Naive B cell (primary cell): Measurements from ENCODE around the gene PRIMPOL. TPM values are rescaled to one million over a fixed set of nuclear protein-coding genes. Genes with fewer than 3 reads are reported as not detected.

Experiments
- ATAC-seq, 2 donors: fragments of 150-1000 bp; cut with Tn5 transposase; 2 replicates each; pipeline ENCODE4 v1.10.0; 2021; ENCODE audit warnings: low read depth in 2 of 2, mild to moderate bottlenecking in 2 of 2, moderate library complexity in 2 of 2
- DNase-seq: peaks from one replicate; pipeline ENCODE4 v3.0.0; 2022
- H3K27ac Mint-ChIP-seq, 6 donors: one replicate each; pipeline ENCODE4 v1.8.0; 2020 to 2022; ENCODE audit warnings: mild to moderate bottlenecking in 6 of 6, mixed read lengths in 6 of 6, moderate library complexity in 5 of 6, inconsistent platforms in 2 of 6
- H3K27me3 Mint-ChIP-seq, 3 donors: one replicate each; pipeline ENCODE4 v1.8.0; 2021 to 2022; ENCODE audit warnings: mixed read lengths in 3 of 3, mild to moderate bottlenecking in 1 of 3
- H3K36me3 Mint-ChIP-seq, 2 donors: one replicate each; pipeline ENCODE4 v1.8.0; 2020 to 2022; ENCODE audit warnings: mixed read lengths in 2 of 2, inconsistent platforms in 1 of 2, mild to moderate bottlenecking in 1 of 2
- H3K4me1 Mint-ChIP-seq, 3 donors: one replicate each; pipeline ENCODE4 v1.8.0; 2020 to 2022; ENCODE audit warnings: mixed read lengths in 3 of 3, inconsistent platforms in 1 of 3, mild to moderate bottlenecking in 1 of 3, moderate library complexity in 1 of 3
- H3K4me3 Mint-ChIP-seq, 8 donors: one replicate each; pipeline ENCODE4 v1.8.0; 2020 to 2022; ENCODE audit warnings: mild to moderate bottlenecking in 8 of 8, mixed read lengths in 8 of 8, moderate library complexity in 8 of 8, inconsistent platforms in 2 of 8
- H3K9me3 Mint-ChIP-seq, 7 donors: one replicate each; pipeline ENCODE4 v1.8.0; 2020 to 2022; ENCODE audit warnings: mixed read lengths in 7 of 7, mild to moderate bottlenecking in 5 of 7, inconsistent platforms in 2 of 7, moderate library complexity in 1 of 7
- polyA plus RNA-seq, 6 donors: library from polyadenylated mRNA; unstranded; fragments of 300-500 nt; fragmentation: Illumina TruSeq; gene quantifications; one replicate each; pipeline ENCODE4 v1.2.3, GENCODE V29; 2021; ENCODE audit warnings: low read depth in 6 of 6

PRIMPOL gene
- polyA plus RNA-seq, 6 donors from 2014 or later, result 12.4 to 23.9 (median 17.6) TPM

DNA sequence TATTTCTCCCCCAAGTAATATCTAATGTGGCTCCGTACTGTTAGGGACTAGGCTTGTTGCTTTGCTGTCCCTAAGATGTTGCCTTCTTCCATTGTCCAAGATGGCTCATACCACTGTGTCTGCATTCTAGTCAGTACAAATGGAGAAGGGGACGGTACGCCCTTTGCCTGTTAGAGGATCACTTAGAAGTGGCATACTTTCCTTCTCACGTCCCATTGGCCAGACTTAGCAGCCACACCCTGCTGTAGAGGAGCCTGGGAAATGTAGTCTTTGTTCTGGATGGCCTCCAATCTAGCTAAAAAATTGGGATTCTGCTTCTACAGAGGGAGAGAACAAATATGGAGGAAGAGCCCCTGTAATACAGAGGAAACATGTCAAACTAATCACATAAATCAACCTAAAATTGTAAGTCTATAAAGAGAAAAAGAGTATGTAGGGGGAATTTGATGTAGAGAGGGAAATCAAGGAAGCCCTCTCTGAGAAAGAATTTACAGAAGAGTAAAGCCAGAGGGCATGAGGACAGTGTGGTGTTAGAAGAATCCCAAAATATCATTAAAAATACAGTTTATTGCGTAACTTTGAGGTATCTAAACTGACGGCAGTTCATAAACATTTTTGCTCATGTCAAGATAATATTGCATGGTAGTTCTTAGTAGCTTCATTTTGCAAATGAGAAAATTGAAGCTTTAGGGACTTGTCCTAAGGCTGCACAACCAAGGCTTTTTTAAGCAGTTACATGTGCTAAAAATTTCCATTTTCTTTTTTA is 15.1 kb downstream of the PRIMPOL start:
- DNase-seq, result no peak
- H3K27me3 Mint-ChIP-seq, result no peaks in the 10 kb centered on the region
- H3K9me3 Mint-ChIP-seq, result no peaks in the 10 kb centered on the region
- H3K4me3 Mint-ChIP-seq, result no peak overlapping the region
- H3K27ac Mint-ChIP-seq, result no peak overlapping the region
- no peak for ATAC-seq
- H3K36me3 Mint-ChIP-seq, result peaks cover 11 to 19% of the 10 kb centered on the region in 2 donors
- H3K4me1 Mint-ChIP-seq, result peaks cover 11 to 12% (median 12%) of the 10 kb centered on the region in 3 donors

DNA sequence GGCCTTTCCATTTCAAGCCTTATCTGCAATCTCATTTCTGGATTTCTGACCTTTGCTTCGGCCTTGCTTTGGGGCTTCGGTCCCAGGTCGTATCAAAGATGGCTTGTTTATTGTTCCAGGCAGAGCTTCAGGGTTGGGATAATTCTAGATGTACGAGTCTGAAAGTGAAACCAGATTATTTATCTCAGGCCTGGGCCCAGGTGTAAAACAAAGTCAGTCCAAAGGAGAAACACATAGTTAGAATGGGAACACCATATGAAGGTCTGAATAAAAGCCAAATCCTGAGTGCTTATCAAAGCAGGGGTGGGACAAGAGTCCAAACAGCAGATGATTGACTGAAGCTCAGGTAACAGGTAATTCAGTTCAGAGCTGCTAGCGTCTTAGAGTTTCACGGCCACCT is 17.1 kb downstream of the PRIMPOL start:
- no peaks in the 10 kb centered on the region for H3K9me3 Mint-ChIP-seq
- DNase-seq (no peak), ATAC-seq (no peak)
- peaks cover 11 to 12% (median 12%) of the 10 kb centered on the region in 3 donors for H3K4me1 Mint-ChIP-seq
- H3K27ac Mint-ChIP-seq, result peak overlapping the region in 1 of 6 donors; percentile 7
- no peaks in the 10 kb centered on the region for H3K27me3 Mint-ChIP-seq
- no peak overlapping the region for H3K4me3 Mint-ChIP-seq
- H3K36me3 Mint-ChIP-seq, result peaks cover 11 to 13% of the 10 kb centered on the region in 2 donors

DNA sequence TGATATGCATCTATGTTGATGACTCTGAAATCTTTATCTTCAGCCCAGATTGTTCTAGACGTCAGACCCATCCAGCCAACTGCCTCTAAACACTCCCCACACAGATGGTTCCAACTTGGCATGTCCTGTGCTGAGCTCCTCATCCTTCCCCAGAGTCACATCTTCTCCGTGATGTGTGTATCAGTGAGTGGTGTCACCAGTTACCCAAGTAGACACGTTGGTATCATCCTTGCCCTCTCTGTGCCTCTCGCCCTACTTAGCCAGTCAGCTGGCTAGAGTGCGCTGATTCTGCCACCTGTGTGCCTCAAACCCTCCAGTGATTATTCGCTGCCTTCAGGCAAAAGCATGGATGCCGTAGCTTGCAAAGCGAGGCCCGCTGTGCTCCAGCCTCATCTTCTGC is 18.6 kb downstream of the PRIMPOL start:
- no peak for ATAC-seq
- no peaks in the 10 kb centered on the region for H3K9me3 Mint-ChIP-seq

DNA sequence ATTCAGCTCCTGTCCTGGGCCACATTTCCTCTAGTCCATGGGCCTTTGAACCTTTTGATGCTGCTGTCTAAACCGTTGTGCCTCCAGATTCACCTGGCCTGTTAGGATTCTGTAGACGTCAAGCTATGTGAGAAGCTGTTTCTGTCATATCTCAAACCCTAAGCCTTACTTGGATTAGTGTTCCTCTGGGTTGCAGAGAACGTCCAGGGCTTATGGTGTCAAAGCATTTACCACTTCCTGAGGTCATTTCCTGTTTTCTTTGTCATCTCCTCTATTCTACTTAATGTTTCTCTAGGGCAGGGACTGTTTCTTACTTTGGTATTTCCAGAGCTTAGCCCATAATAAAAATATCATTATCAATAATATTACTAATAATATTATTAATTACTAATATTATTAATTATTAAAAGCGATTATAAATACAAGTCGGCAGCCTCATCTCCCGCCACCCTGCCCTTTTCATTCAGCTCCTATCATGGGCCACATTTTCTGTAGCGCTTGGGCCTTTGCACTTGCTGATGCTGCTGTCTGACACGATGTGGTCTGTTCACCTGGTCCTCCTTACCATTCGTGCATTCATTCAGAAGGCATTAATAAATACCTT is 19.1 kb downstream of the PRIMPOL start:
- H3K4me3 Mint-ChIP-seq, result peak overlapping the region in 1 of 8 donors; percentile 29

More for the DNA sequence above, 18.6 kb downstream of the PRIMPOL start:
- H3K27me3 Mint-ChIP-seq, result no peaks in the 10 kb centered on the region
- H3K27ac Mint-ChIP-seq, result peak overlapping the region in 1 of 6 donors; percentile 14
- H3K4me1 Mint-ChIP-seq, result peaks cover 11 to 12% (median 12%) of the 10 kb centered on the region in 3 donors
- H3K36me3 Mint-ChIP-seq, result peaks cover 11 to 20% of the 10 kb centered on the region in 2 donors
- H3K4me3 Mint-ChIP-seq, result peak overlapping the region in 1 of 8 donors; percentile 29
- DNase-seq, result no peak

DNA sequence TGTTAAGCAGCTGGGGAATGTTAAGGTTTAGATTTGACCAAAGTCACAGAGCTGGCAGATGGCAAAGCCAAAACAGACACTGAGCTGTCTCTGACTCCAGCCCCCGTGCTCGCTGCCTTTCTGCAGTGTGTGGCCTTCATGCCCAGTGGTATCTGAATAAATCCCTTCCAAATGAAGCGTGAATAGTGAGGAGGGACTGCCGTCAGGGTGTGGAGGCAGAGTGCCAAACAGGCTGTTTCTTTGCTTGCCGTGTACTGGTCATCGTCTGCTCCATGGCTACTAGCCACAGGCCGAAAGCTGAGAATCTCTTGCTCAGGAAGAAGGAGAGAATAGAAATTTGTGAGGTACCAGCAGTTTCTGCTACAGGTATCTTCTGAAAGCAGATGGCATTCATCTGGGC is 19.7 kb downstream of the PRIMPOL start:
- no peaks in the 10 kb centered on the region for H3K27me3 Mint-ChIP-seq
- H3K27ac Mint-ChIP-seq, result peak overlapping the region in 2 of 6 donors; percentile 27 to 69
- DNase-seq (no peak), ATAC-seq (no peak)
- H3K9me3 Mint-ChIP-seq, result no peaks in the 10 kb centered on the region
- peaks cover 11 to 13% (median 12%) of the 10 kb centered on the region in 3 donors for H3K4me1 Mint-ChIP-seq
- H3K36me3 Mint-ChIP-seq, result peaks cover 11 to 20% of the 10 kb centered on the region in 2 donors
- H3K4me3 Mint-ChIP-seq, result no peak overlapping the region

More for the DNA sequence above, 19.1 kb downstream of the PRIMPOL start:
- Mint-ChIP-seq H3K36me3 (peaks cover 11 to 20% of the 10 kb centered on the region in 2 donors), H3K9me3 (no peaks in the 10 kb centered on the region), H3K27ac (peak overlapping the region in 3 of 6 donors; percentile 14 to 48 (median 44)), H3K27me3 (no peaks in the 10 kb centered on the region), H3K4me1 (peaks cover 11 to 12% (median 12%) of the 10 kb centered on the region in 3 donors)
- ATAC-seq, result peak in 1 of 2 donors; percentile 28
- DNase-seq, result no peak

DNA sequence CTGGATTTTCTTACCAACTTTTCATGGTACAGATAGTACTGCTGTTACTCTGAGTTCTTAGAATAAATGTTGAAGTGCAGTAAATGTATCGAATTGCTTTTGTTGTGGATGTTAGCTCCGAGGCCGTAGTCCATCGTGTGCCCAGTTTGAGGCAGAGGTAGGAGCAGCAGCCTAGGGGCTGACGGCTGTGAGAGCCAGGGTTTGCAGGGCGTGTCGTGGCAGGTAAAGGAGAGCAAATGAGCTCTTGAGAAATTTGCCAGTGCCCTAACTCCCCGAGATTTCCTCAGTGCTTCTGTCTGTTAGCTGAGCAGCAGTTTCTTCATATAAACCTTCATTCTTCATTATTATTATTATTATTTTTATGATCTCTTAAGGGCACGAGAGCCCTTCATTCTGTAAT is 21.6 kb downstream of the PRIMPOL start:
- DNase-seq (no peak), ATAC-seq (no peak)
- Mint-ChIP-seq H3K4me3 (no peak overlapping the region), H3K36me3 (peaks cover 11 to 15% of the 10 kb centered on the region in 2 donors), H3K4me1 (peaks cover 11 to 15% (median 12%) of the 10 kb centered on the region in 3 donors), H3K9me3 (no peaks in the 10 kb centered on the region), H3K27ac (no peak overlapping the region), H3K27me3 (no peaks in the 10 kb centered on the region)

DNA sequence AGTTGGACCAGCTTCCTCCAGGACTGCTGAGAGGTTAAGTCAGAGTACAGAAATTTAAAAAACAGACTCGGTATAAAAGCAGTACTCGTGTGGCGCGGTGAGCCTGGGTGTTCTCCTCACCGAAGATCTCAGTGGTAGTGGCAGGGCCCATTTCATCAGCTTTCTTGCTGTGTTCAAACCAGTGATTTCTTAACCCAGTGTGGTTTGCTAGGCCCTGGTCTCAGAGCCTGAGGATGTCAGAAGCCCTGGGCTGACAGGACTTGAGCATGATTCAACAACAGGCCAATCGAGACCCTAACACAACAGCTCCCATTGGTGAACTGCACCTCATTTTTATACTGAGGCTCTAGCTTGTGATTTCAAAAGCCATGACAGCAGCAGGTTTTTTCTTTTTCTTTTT is 23.2 kb downstream of the PRIMPOL start:
- H3K4me1 Mint-ChIP-seq, result peaks cover 11 to 15% (median 12%) of the 10 kb centered on the region in 3 donors
- H3K27me3 Mint-ChIP-seq, result no peaks in the 10 kb centered on the region
- H3K36me3 Mint-ChIP-seq, result peaks cover 10 to 14% of the 10 kb centered on the region in 2 donors
- H3K9me3 Mint-ChIP-seq, result no peaks in the 10 kb centered on the region
- DNase-seq (no peak), ATAC-seq (no peak)
- no peak overlapping the region for H3K4me3 Mint-ChIP-seq
- H3K27ac Mint-ChIP-seq, result no peak overlapping the region

DNA sequence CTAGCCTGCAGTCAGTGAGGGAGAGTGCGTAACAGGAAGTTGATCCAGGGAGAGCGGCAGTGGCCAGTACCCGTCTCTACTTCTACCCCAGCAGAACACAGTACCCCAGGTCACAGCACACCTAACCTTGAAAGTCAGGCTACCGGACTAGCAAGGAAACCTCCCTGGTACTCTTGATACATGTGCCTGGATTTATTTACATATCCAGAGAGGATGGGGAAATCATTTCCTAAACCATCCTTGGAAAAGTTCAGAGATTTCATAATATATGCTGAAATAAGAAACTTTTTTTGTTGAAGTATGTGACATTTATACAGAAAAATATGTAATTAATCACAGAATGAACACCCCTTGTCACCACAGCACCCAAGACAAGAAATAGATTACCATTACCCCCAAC is 24.5 kb downstream of the PRIMPOL start:
- ATAC-seq (no peak), DNase-seq (no peak)
- Mint-ChIP-seq H3K27me3 (no peaks in the 10 kb centered on the region), H3K9me3 (no peaks in the 10 kb centered on the region), H3K36me3 (peaks cover 0 to 7% of the 10 kb centered on the region in 2 donors), H3K4me3 (no peak overlapping the region), H3K4me1 (peaks cover under 1 to 3% (median under 1%) of the 10 kb centered on the region in 3 donors), H3K27ac (peak overlapping the region in 1 of 6 donors; percentile 88)

DNA sequence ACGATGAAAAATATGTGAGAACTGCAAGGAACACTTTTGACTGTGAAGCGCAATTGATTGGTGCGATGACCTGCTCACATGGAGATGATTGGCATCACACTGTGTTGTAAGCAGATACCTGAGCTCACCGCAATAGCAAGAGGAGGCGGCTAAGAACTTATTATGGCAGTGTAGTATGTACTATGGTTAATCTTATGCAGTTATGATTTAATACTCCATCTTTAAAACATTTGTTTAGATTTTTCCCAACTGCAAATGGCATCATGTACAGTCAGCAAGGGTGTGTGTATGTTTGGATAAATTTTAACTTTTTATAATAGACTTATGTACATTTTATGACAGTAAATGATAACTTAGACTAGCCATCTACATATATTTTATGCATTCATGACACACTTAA is 25.5 kb downstream of the PRIMPOL start:
- H3K4me3 Mint-ChIP-seq, result no peak overlapping the region
- H3K4me1 Mint-ChIP-seq, result peaks cover 0 to 3% (median 0%) of the 10 kb centered on the region in 3 donors
- H3K27ac Mint-ChIP-seq, result no peak overlapping the region
- H3K9me3 Mint-ChIP-seq, result no peaks in the 10 kb centered on the region
- H3K27me3 Mint-ChIP-seq, result no peaks in the 10 kb centered on the region
- H3K36me3 Mint-ChIP-seq, result peaks cover 0 to 7% of the 10 kb centered on the region in 2 donors
- ATAC-seq, result no peak
- DNase-seq, result no peak

DNA sequence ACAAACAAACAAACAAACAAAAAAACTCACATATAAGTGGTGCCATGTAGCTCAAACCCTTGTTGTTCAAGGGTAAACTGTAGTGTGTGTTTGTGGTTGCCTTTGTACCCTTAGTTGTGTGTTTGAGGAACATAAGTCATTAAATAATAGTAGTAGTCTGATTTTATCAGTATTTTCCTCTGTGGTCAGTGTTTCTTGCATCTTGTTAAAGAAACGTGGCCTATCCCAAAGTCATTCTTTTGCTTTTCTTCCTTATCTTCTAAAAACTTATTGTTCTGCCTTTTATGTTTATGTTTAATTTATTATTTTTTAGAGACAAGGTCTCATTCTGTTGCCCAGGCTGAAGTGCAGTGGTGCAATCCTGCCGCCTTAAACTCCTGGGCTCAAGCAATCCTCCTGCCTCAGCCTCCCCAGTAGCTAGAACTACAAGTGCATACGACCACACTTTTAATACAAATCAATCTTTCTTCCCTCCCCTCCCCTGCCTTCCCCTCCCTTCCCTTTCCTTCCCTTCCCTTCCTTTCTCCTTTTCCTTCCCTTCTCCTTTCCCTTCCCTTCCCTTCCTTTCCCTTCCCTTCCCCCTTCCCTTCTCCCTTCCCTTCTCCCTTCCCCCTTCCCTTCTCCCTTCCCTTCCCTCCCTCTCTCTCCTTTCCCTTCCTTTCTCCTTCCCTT is 26.4 kb downstream of the PRIMPOL start:
- Mint-ChIP-seq H3K9me3 (no peaks in the 10 kb centered on the region), H3K36me3 (peaks cover 0 to 7% of the 10 kb centered on the region in 2 donors), H3K27ac (no peak overlapping the region), H3K4me3 (no peak overlapping the region), H3K27me3 (no peaks in the 10 kb centered on the region), H3K4me1 (peaks cover 0 to 3% (median 0%) of the 10 kb centered on the region in 3 donors)
- ATAC-seq, result no peak
- no peak for DNase-seq

DNA sequence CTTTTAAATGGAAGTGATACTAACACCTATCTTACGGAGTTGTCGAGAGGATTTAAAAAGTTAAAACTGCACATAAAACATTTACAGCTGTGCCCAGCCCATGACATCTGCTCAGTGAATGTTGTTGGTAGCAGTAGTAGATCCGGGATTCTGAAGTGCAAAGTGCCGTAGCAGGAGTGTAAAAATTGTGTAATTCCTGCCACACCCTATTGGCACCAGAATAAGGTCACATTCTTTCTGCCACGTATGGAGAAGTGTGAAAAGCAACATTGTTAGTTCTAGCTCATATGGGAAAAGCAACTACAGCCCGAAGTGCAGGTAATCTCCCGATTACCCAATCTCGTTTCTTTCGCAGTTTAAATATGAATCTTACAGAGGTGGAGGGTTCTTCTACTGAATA is 31.2 kb downstream of the PRIMPOL start:
- no peak overlapping the region for H3K4me3 Mint-ChIP-seq

DNA sequence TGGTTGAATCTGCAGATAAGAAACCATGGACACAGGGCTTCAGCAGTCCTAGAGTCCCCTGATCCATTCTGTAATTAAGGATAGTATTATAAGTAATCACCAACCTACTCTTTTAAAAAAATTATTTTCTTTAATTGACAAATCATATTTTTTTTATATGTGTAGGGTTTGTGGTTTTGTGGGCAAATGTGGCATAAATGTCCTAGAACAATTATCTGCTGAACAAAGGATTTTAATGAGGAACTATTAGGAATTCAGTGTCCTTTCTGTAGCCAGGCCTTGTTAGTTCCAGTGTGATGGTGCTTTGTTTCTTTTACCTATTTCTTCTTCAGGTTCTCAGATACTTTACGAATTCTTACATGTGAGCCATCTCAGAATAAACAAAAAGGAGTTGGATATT is 32.4 kb downstream of the PRIMPOL start:
- Mint-ChIP-seq H3K27me3 (no peaks in the 10 kb centered on the region), H3K36me3 (peaks cover 0 to 7% of the 10 kb centered on the region in 2 donors), H3K4me3 (no peak overlapping the region), H3K4me1 (peaks cover 3 to 11% (median 5%) of the 10 kb centered on the region in 3 donors), H3K9me3 (no peaks in the 10 kb centered on the region), H3K27ac (no peak overlapping the region)
- ATAC-seq, result no peak
- DNase-seq, result no peak

More for the DNA sequence above, 31.2 kb downstream of the PRIMPOL start:
- H3K4me1 Mint-ChIP-seq, result peaks cover 3 to 11% (median 5%) of the 10 kb centered on the region in 3 donors
- H3K27ac Mint-ChIP-seq, result no peak overlapping the region
- DNase-seq (no peak), ATAC-seq (no peak)
- no peaks in the 10 kb centered on the region for H3K27me3 Mint-ChIP-seq
- H3K9me3 Mint-ChIP-seq, result no peaks in the 10 kb centered on the region
- H3K36me3 Mint-ChIP-seq, result no peaks in the 10 kb centered on the region

DNA sequence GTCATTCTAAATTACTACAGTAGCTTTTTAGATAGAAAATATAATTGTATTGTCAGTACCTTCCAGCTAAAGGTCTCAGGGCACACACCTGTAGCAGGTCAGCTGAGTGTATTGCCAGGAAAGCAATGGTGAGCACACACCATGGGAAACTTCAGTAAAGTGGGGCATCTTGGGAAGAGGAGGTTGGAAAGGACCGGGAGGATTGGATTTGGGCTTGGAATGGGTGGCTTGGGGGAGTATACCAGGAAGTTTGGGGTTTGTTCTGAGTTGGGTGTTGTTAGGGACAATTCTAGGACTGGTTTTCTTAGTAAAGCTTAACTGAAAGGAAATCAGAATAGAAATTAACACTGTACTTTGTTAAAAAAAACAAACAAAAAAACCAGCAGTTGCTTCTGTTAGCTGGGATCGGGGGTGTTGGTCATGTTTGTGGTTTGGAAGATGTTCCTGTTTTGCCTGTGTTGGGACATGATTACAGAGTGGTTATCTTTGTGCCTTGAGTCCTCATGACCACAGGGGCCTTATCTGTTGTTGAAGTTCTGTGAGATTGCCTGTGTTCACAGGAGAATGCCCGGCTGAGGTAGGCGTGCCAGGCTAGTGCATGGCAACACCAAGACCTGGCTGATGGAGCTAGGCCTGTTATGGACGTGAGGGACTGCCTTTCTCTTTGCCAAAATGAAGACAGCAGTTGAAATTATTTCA is 35.1 kb downstream of the PRIMPOL start:
- H3K4me3 Mint-ChIP-seq, result no peak overlapping the region
- peaks cover 0 to 13% of the 10 kb centered on the region in 2 donors for H3K36me3 Mint-ChIP-seq
- H3K27ac Mint-ChIP-seq, result peak overlapping the region in 1 of 6 donors; percentile 4
- DNase-seq, result no peak
- peaks cover 3 to 11% (median 5%) of the 10 kb centered on the region in 3 donors for H3K4me1 Mint-ChIP-seq
- no peak for ATAC-seq
- no peaks in the 10 kb centered on the region for H3K27me3 Mint-ChIP-seq
- no peaks in the 10 kb centered on the region for H3K9me3 Mint-ChIP-seq
